Measurements from ENCODE around the gene CLBA1.

DNA sequence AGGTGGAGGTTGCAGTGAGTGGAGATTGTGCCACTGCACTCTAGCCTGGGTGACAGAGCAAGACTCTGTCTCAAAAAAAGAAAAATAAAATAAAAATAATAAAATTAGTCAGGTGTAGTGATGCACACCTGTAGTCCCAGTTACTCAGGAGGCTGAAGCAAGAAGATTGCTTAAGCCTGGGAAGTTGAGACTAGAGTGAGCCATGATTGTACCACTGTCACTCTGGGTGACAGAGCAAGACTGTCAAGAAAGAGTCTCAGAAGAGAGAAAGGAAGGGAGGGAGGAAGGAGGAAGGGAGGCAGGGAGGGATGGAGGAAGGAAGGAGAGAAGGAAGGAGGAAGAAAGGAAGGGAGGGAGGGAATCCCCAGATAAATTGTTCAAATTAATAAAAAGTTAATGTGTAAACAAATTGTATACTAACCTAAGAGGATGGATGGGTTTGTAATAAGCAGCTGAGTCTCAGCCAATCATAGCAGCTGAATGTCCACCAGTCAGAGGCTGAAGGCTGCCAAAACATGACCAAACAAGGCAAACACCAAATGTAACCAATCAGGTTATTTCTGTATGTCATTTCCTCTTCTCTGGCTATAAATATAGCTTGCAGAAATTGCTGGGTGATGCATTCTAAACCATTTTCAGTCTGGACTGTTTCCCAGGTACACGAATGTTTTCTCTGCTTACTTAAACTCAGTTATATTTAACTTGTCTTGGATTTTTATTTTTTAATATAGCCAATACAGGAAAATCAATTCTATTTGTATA, 41.4 kb downstream of the CLBA1 start:
- TF ChIP-seq EZH2phosphoT487 (IDR thresholded peaks at IDR 0.05; ENCODE audit: insufficient read depth, low read depth) = no peak
- no peak for TF ChIP-seq EZH2 (IDR thresholded peaks at IDR 0.05; ENCODE audit: insufficient read depth, poor library complexity, severe bottlenecking)

All from GM23248 (cell line).